HEK293 (cell line): ENCODE results near the gene OCIAD1.

Source experiments
- BCL11A ChIP-seq: fragments of 450-650 bp; formaldehyde crosslinking; IDR thresholded peaks from 2 replicates; pipeline ENCODE4 v1.5.1; 2016; ENCODE audit warnings: low read depth, missing biosample characterization, missing genetic modification characterization
- CTCF ChIP-seq: fragments of 450-650 bp; formaldehyde crosslinking; IDR thresholded peaks from 2 replicates; pipeline ENCODE4 v1.5.1; 2016; ENCODE audit warnings: missing biosample characterization, missing genetic modification characterization
- REST ChIP-seq: fragments of 450-650 bp; formaldehyde crosslinking; IDR thresholded peaks from 2 replicates; pipeline ENCODE4 v1.5.1; 2016; ENCODE audit warnings: missing biosample characterization, missing genetic modification characterization
- ZBTB10 ChIP-seq: fragments of 450-650 bp; formaldehyde crosslinking; IDR thresholded peaks from 2 replicates; pipeline ENCODE4 v1.5.1; 2016; ENCODE audit warnings: missing biosample characterization, missing genetic modification characterization
- ZNF223 ChIP-seq: fragments of 450-650 bp; formaldehyde crosslinking; IDR thresholded peaks from 2 replicates; pipeline ENCODE4 v1.5.1; 2016; ENCODE audit warnings: missing biosample characterization, missing genetic modification characterization
- ZNF561 ChIP-seq: fragments of 450-650 bp; IDR thresholded peaks from 2 replicates; pipeline ENCODE4 v1.5.1; 2018; ENCODE audit warnings: missing biosample characterization, missing genetic modification characterization, borderline replicate concordance
- ZNF629 ChIP-seq: fragments of 450-650 bp; formaldehyde crosslinking; IDR thresholded peaks from 2 replicates; pipeline ENCODE4 v1.5.1; 2017; ENCODE audit warnings: missing biosample characterization, missing genetic modification characterization
- ZNF701 ChIP-seq: fragments of 450-650 bp; formaldehyde crosslinking; IDR thresholded peaks from 2 replicates; pipeline ENCODE4 v1.5.1; 2016; ENCODE audit warnings: missing biosample characterization, missing genetic modification characterization

GRCh38 chr4:48901196-48901595 lies 70.3 kb downstream of the OCIAD1 start:
- no peak for TF ChIP-seq ZNF223
- no peak for TF ChIP-seq REST (tag by site-specific recombination)
- TF ChIP-seq ZNF629 (tag by site-specific recombination) = no peak
- no peak for TF ChIP-seq ZNF561 (tag by site-specific recombination)
- TF ChIP-seq BCL11A (tag by site-specific recombination) = no peak
- no peak for TF ChIP-seq CTCF (tag by site-specific recombination)
- TF ChIP-seq ZNF701 (tag by site-specific recombination) = no peak
- TF ChIP-seq ZBTB10 (tag by site-specific recombination) = no peak
